Trophoblast cell (in vitro differentiated cells and primary cell): ENCODE measurements around the gene TMEM208.

ENCODE experiments used
- DNase-seq, 2 donors: peaks; one replicate each; pipeline ENCODE4 v3.0.0-alpha.2; 2016
- H2AFZ ChIP-seq: 2 replicates; pipeline ENCODE4 v1.6.1; 2013; ENCODE audit warnings: low read length, moderate library complexity, mild to moderate bottlenecking; ENCODE audit not compliant: insufficient read depth, poor library complexity
- H2AK5ac ChIP-seq: 2 replicates; pipeline ENCODE4 v1.6.1; 2013; ENCODE audit warnings: mild to moderate bottlenecking, low read length
- H2BK120ac ChIP-seq: 2 replicates; pipeline ENCODE4 v1.6.1; 2013; ENCODE audit warnings: low read length, mild to moderate bottlenecking, moderate library complexity; ENCODE audit not compliant: insufficient read depth, poor library complexity
- H2BK12ac ChIP-seq: 2 replicates; pipeline ENCODE4 v1.6.1; 2013; ENCODE audit warnings: mild to moderate bottlenecking, low read length, moderate library complexity
- H2BK5ac ChIP-seq: 2 replicates; pipeline ENCODE4 v1.6.1; 2013; ENCODE audit warnings: low read length, low read depth, moderate library complexity, mild to moderate bottlenecking; ENCODE audit not compliant: poor library complexity
- H3K14ac ChIP-seq: 2 replicates; pipeline ENCODE4 v1.6.1; 2013; ENCODE audit warnings: mild to moderate bottlenecking, low read length
- H3K18ac ChIP-seq: 2 replicates; pipeline ENCODE4 v1.6.1; 2013; ENCODE audit warnings: mild to moderate bottlenecking, low read length
- H3K23ac ChIP-seq: 2 replicates; pipeline ENCODE4 v1.6.1; 2013; ENCODE audit warnings: low read length
- H3K27ac ChIP-seq: 2 replicates; pipeline ENCODE4 v1.5.1; 2013; ENCODE audit warnings: low read depth, mild to moderate bottlenecking, inconsistent platforms, low read length, moderate library complexity
- H3K27me3 ChIP-seq: 2 replicates; pipeline ENCODE4 v1.6.1; 2013; ENCODE audit warnings: inconsistent platforms, mild to moderate bottlenecking, low read length, moderate library complexity; ENCODE audit not compliant: insufficient read depth
- H3K36me3 ChIP-seq, 2 experiments: 1 replicate in 1 of 2; 2 replicates in 1 of 2; pipeline ENCODE4 v1.6.1; 2013; ENCODE audit warnings: low read length in 2 of 2, mild to moderate bottlenecking in 2 of 2, moderate library complexity in 1 of 2; ENCODE audit not compliant: insufficient read depth in 2 of 2, control insufficient read depth in 1 of 2
- H3K4ac ChIP-seq: 2 replicates; pipeline ENCODE4 v1.6.1; 2013; ENCODE audit warnings: low read depth, mild to moderate bottlenecking, low read length, moderate library complexity
- H3K4me1 ChIP-seq, 2 experiments: 1 replicate in 1 of 2; 2 replicates in 1 of 2; pipeline ENCODE4 v1.6.1; 2013; ENCODE audit warnings: low read length in 2 of 2, mild to moderate bottlenecking in 2 of 2, moderate library complexity in 1 of 2; ENCODE audit not compliant: insufficient read depth in 2 of 2, control insufficient read depth in 1 of 2
- H3K4me2 ChIP-seq: 2 replicates; pipeline ENCODE4 v1.6.1; 2013; ENCODE audit warnings: inconsistent platforms, mild to moderate bottlenecking, low read length, moderate library complexity
- H3K4me3 ChIP-seq: 2 replicates; pipeline ENCODE4 v1.5.1; 2013; ENCODE audit warnings: mild to moderate bottlenecking, low read depth, low read length, inconsistent platforms
- H3K79me1 ChIP-seq: one replicate; pipeline ENCODE4 v1.6.1; 2013; ENCODE audit warnings: low read length
- H3K79me2 ChIP-seq: 2 replicates; pipeline ENCODE4 v1.6.1; 2013; ENCODE audit warnings: low read length, mild to moderate bottlenecking; ENCODE audit not compliant: control insufficient read depth, insufficient read depth, poor library complexity
- H3K9ac ChIP-seq: 2 replicates; pipeline ENCODE4 v1.6.1; 2013; ENCODE audit warnings: mild to moderate bottlenecking, low read length
- H3K9me3 ChIP-seq: 2 replicates; pipeline ENCODE4 v1.6.1; 2013; ENCODE audit warnings: low read depth, mild to moderate bottlenecking, control low read depth, inconsistent platforms, low read length; ENCODE audit not compliant: insufficient read depth
- H4K12ac ChIP-seq: 2 replicates; pipeline ENCODE4 v1.6.1; 2013; ENCODE audit warnings: low read depth, mild to moderate bottlenecking, low read length, moderate library complexity
- H4K8ac ChIP-seq: 2 replicates; pipeline ENCODE4 v1.6.1; 2013; ENCODE audit warnings: low read depth, mild to moderate bottlenecking, low read length, moderate library complexity
- H4K91ac ChIP-seq: one replicate; pipeline ENCODE4 v1.6.1; 2013; ENCODE audit warnings: low read depth, mild to moderate bottlenecking, low read length, moderate library complexity
- WGBS: extraction: QIAGEN DNeasy Blood & Tissue Kit; methylation state at CpG from one replicate; pipeline ENCODE4 v1.1.7; 2013; ENCODE audit warnings: missing lambda C conversion rate; ENCODE audit not compliant: insufficient read length, insufficient coverage; ENCODE audit errors: extremely low coverage; 5-methylcytosine and 5-hydroxymethylcytosine counted together

Gene TMEM208

GRCh38 chr16:67252609-67253497 lies 25.9 kb downstream of the TMEM208 start:
- H3K14ac ChIP-seq = no peak overlapping the region
- H4K12ac ChIP-seq = no peak overlapping the region
- no CpG with 5 or more reads among the region's 4 CpGs for WGBS
- H3K23ac ChIP-seq = no peak overlapping the region
- H2AK5ac ChIP-seq = no peak overlapping the region
- H3K9ac ChIP-seq = no peak overlapping the region
- H3K4me3 ChIP-seq = no peak overlapping the region
- peaks cover 2% of the 10 kb centered on the region for H3K79me1 ChIP-seq
- no peak overlapping the region for H2AFZ ChIP-seq
- no peak overlapping the region for H2BK12ac ChIP-seq
- H3K79me2 ChIP-seq = no peaks in the 10 kb centered on the region
- H4K91ac ChIP-seq = no peak overlapping the region
- H3K27ac ChIP-seq = no peak overlapping the region
- no peak overlapping the region for H3K18ac ChIP-seq
- no peaks in the 10 kb centered on the region for H3K36me3 ChIP-seq
- no peak for DNase-seq
- H4K8ac ChIP-seq = no peak overlapping the region
- H3K4me1 ChIP-seq = peaks cover 11 to 12% of the 10 kb centered on the region in 2 experiments
- no peak overlapping the region for H3K4me2 ChIP-seq
- H2BK120ac ChIP-seq = no peak overlapping the region
- H3K27me3 ChIP-seq = peaks cover 25% of the 10 kb centered on the region
- no peak overlapping the region for H2BK5ac ChIP-seq
- no peak overlapping the region for H3K4ac ChIP-seq
- H3K9me3 ChIP-seq = peaks cover 1% of the 10 kb centered on the region

- Histone ChIP-seq H3K4ac (no peak overlapping the region), H3K23ac (no peak overlapping the region), H3K36me3 (no peaks in the 10 kb centered on the region), H3K27ac (no peak overlapping the region), H3K4me3 (no peak overlapping the region), H3K18ac (no peak overlapping the region), H3K79me2 (no peaks in the 10 kb centered on the region), H2BK5ac (no peak overlapping the region), H4K91ac (no peak overlapping the region), H4K12ac (no peak overlapping the region), H3K4me1 (no peaks in the 10 kb centered on the region), H3K9me3 (peaks cover 5% of the 10 kb centered on the region), H2AK5ac (no peak overlapping the region), H4K8ac (no peak overlapping the region), H2AFZ (no peak overlapping the region), H3K14ac (no peak overlapping the region), H3K27me3 (peaks cover 3% of the 10 kb centered on the region), H3K4me2 (no peak overlapping the region), H2BK12ac (no peak overlapping the region), H3K9ac (no peak overlapping the region), H3K79me1 (no peaks in the 10 kb centered on the region), H2BK120ac (no peak overlapping the region)
- no peak for DNase-seq
- WGBS = no CpG with 5 or more reads among the region's 18 CpGs
These were observed 28.0 kb downstream of the TMEM208 start for GRCh38 chr16:67254801-67255552.

GRCh38 chr16:67255553-67256221 lies 28.8 kb downstream of the TMEM208 start:
- no peaks in the 10 kb centered on the region for H3K36me3 ChIP-seq
- no peak overlapping the region for H3K4me3 ChIP-seq
- no peaks in the 10 kb centered on the region for H3K79me2 ChIP-seq
- DNase-seq = no peak
- no peaks in the 10 kb centered on the region for H3K4me1 ChIP-seq
- no peak overlapping the region for H2AK5ac ChIP-seq
- no peak overlapping the region for H2AFZ ChIP-seq
- no peak overlapping the region for H2BK12ac ChIP-seq
- no CpG with 5 or more reads among the region's 17 CpGs for WGBS
- no peak overlapping the region for H4K8ac ChIP-seq
- no peak overlapping the region for H3K27ac ChIP-seq
- H2BK120ac ChIP-seq = no peak overlapping the region
- H3K4ac ChIP-seq = no peak overlapping the region
- no peak overlapping the region for H4K91ac ChIP-seq
- peaks cover 5% of the 10 kb centered on the region for H3K9me3 ChIP-seq
- H3K27me3 ChIP-seq = no peaks in the 10 kb centered on the region
- no peak overlapping the region for H3K14ac ChIP-seq
- no peak overlapping the region for H3K23ac ChIP-seq
- H3K4me2 ChIP-seq = no peak overlapping the region
- H3K9ac ChIP-seq = no peak overlapping the region
- no peak overlapping the region for H2BK5ac ChIP-seq
- no peak overlapping the region for H3K18ac ChIP-seq
- no peaks in the 10 kb centered on the region for H3K79me1 ChIP-seq
- H4K12ac ChIP-seq = no peak overlapping the region

- no peak overlapping the region for H2AFZ ChIP-seq
- no peak overlapping the region for H3K4ac ChIP-seq
- H3K79me1 ChIP-seq = no peaks in the 10 kb centered on the region
- no peak overlapping the region for H2AK5ac ChIP-seq
- no peak overlapping the region for H3K4me2 ChIP-seq
- peaks cover 5% of the 10 kb centered on the region for H3K9me3 ChIP-seq
- H3K9ac ChIP-seq = no peak overlapping the region
- no peak overlapping the region for H3K14ac ChIP-seq
- no peak for DNase-seq
- no peak overlapping the region for H4K91ac ChIP-seq
- H3K4me1 ChIP-seq = no peaks in the 10 kb centered on the region
- H3K18ac ChIP-seq = no peak overlapping the region
- no peak overlapping the region for H2BK5ac ChIP-seq
- H4K12ac ChIP-seq = no peak overlapping the region
- no peak overlapping the region for H3K27ac ChIP-seq
- H3K36me3 ChIP-seq = no peaks in the 10 kb centered on the region
- H3K79me2 ChIP-seq = no peaks in the 10 kb centered on the region
- H3K27me3 ChIP-seq = no peaks in the 10 kb centered on the region
- no peak overlapping the region for H2BK12ac ChIP-seq
- no CpG with 5 or more reads among the region's 11 CpGs for WGBS
- no peak overlapping the region for H4K8ac ChIP-seq
- no peak overlapping the region for H3K4me3 ChIP-seq
- H2BK120ac ChIP-seq = no peak overlapping the region
- H3K23ac ChIP-seq = no peak overlapping the region
These were observed 29.8 kb downstream of the TMEM208 start for GRCh38 chr16:67256701-67257230.
